Suppressor macrophage treated with lipopolysaccharide for 4 hours (primary cell): ENCODE data around the gene CCDC71.

Experiments
- DNase-seq: peaks from one replicate; pipeline ENCODE4 v3.0.0-alpha.2; 2020

Gene CCDC71

DNA sequence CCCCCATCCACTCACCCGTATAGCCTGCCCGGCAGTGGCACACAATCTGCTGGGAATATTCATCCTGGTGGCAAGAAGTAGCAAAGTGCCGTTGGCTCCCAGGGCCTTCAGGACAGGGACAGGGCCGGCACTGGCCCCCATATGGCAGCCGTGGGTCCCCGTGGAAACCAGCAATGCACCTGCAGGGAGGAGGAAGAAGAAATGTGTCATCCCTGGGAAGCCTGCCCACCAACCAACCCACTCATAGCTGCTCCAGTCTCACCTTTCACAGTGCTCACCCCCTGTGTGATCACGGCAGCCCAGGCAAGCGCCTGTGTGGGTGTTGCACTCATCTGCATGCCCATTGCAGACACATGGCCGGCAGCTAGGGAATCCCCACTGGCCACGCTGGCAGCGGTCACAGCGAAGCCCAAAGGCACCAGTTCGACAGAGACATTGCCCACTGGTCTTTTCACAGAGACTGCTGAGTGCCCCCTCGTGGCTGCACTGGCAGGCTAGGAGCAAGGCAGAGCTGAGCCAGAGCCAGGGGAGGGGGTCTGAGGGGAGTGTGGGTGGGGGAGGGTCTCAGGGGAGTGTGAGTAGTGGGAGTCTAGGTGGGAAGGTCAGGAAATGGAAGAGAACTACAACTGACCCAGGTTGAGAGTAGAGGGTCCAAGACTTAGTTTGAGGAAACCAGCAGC, 41.0 kb downstream of the CCDC71 start:
- DNase-seq: no peak

DNA sequence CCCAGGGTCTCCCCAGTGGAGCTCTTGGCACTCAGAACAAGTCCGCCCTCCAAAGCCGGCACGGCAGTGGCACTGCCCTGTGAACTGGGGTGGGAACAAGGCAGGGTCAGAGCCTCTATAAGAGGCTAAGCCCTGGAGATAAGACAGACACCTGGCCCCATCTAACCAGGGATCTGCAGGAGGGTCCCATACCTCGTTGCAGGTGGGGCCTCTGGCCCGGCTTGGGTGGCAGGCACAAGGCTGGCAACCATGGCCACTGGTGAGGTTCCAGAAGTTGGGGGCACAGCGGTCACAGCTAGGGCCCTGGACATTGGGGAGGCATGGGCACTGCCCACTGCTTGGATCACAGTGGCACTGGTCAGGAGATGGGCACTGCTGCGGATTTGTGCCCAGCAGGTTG, 41.9 kb downstream of the CCDC71 start:
- DNase-seq: no peak

DNA sequence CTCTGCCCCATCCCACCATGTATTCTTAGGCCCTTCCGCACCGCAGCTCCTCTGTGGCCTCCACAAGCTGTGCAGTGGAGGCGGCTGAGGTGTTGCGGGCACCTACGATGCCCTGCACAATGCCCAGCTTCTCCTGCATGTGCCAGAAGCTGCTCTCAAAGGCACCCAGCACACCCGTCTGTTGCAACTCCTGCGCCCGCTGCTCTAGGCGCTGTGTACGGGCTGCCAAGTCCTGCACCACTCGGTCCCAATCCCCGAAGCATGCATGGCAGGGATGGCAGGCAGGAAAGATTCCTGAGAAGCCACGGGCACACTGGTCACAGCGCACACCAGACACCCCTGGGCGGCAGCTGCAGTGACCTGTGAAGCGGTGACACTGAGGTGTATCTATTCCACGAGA, 42.4 kb downstream of the CCDC71 start:
- DNase-seq: no peak

DNA sequence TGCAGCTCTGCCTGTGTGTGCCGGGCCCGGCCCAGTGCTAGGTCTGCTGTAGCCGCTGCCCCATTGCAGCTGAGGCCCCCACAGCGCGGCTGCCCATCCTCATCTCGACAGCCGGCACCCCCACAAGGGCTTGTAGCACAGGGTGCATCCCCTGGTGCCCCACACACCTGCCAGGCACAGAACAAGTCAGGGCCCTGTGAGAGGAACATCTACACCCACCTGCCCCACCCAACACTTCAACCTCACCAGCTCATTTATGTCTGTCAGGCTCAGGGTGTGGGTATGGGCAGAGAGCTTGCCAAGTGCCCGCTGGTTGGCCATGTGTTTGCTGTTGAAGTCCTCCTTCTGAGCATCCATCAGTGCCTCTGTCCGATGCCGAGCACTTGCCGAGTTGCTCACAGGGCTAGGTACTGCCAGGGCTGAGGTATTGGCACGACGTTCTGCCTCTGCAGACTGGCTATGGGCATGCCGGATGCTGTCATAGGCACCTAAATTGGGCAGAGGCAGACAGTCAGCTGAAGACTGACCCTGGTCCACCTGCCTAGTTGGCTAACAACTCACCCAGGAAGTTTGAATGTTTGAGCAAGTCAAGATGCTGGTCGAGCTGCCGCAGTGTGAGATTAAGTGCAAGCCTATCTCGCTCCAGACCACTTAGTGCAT, 43.1 kb downstream of the CCDC71 start:
- no peak for DNase-seq

DNA sequence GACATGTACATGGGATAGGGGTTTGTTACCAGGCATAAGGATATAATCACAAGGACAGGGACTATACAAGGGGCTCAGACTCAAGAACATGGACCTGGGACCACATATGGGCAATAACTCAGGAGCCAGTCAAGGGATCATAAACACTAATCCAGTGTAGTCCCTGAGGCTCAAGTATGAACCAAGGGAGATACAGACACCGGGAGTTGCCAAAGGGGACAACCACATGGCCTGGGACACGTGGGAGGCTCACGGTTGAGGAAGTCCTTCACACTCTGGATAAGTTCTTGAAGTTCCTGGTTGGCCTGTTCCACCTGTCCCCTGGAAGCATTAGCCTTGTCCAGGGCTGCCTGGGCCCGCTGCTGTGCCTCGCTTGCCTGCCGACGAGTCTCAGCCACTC, 43.7 kb downstream of the CCDC71 start:
- DNase-seq: no peak

DNA sequence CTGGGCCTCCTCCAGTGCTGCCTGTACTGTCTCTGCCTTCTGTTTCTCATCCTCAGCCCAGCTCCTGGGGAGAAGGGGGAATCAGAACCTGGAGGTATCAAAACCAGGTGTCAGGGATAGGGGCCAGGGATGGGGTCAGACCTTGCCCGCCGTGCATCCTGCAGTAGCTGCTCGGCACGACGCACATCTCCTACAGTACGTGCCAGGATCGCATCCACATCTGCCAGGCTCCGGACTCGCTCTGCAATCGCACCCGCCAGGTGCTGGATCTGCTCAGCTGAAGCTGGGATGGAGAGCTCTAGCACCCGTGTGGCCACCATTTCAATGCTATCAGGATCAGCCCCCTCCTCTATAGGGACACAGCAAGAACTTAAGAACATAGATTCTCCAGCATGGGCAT, 44.1 kb downstream of the CCDC71 start:
- DNase-seq: no peak

DNA sequence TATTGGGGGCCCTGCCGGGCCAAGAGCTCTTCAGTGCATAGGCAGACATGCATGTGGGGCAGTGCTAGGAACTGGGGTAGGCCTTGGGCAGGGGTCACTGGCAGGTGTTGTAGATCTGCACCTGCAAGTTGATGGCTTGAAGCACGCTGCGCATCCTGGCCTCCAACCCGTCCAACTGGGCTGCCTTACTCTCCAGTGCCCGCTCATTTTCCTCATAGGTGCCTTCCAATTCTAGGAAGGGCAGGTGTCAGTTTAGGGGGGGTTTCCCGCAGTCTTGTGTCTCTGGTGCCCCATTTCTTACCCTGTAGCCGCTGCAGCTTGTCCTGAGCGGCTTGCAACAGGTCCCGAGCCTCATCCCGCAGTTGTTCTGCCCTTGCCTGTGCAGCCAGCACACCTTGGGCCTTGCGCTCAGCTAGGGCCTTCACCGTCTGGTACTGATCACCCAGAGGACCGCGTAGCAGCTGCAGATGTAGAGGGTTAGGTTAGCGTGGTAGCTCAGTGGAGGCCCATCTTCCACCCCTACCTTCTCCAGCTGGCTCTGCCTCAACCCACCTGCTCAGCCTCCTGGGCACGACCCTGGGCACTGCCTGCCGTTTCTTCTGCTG, 44.9 kb downstream of the CCDC71 start:
- no peak for DNase-seq

DNA sequence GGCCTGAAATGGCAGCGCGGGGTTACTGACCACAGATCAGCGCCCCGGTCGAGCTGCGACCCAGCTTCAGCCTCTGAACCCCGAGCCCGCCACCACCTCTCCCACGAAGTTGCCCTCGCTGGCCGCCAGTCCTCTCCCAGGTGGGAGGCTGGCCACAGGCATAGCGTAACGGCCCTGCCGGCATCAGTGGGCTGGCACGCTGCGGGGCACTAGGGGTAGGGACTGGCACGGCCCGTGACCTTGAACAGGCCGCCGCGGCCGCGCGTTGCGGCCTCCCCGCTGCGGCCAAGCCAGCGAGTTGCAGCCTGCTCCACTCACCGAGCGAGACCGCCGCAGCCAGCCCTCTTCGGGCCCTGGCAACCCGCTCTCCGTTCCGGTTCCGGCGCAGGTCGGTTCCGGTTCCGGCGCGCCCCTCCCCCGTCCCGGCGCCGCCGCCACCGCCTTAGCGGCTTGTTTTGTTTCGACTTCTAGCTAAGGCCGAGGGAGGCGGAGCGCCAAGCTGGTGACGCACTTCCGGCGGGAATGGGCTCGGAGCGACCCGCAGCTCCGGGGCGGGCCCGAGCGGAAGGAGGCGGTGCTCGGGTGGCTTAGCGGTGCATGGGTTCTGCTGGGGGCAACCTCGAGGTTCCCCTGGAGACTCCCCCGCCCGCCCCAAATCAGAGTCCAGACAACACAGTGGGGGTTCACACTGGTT, 45.5 kb downstream of the CCDC71 start, which contains the start of gene USP19:
Gene USP19 (minus strand): TSS at position 386 of the 694 bp plus-strand sequence. CDS start 1,678 bp downstream, outside the sequence.
- DNase-seq: peak; percentile 97

DNA sequence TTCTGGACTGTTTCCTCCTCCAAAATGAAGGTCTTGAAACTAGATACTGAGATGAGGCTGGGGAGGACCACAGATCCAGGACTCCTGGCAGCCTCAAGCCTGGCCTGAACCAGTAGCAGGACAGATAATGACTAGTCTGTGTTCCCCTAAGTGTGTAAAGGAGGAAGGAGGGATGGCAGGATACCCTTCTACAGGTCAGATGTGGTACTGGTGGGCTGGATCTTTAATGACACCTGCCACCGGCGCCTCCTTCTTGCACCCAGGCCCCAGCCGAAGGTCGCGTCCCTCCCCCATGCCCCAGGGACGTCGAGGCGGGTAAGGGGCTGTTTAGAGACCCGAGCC, 46.1 kb downstream of the CCDC71 start:
- peak; percentile 3 for DNase-seq

DNA sequence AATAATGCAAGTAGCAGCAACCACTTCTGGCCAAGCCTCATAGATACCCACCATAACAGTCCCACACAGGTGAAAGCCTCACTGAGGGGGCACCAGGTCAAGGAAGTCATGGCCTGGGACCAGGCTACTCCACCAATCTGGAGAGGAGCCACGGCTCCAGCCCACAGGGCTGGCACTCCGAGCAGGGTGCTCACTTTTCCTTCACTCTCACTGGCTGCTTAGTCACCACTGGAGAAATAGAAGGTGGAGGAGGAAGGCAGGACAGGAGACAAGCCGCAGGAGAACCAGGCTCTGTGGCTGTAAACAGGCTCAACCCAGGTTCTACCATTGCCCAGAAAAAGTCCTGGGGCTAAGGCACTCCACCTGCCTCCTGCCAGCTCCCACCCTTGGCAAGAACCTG, 46.7 kb downstream of the CCDC71 start:
- no peak for DNase-seq

DNA sequence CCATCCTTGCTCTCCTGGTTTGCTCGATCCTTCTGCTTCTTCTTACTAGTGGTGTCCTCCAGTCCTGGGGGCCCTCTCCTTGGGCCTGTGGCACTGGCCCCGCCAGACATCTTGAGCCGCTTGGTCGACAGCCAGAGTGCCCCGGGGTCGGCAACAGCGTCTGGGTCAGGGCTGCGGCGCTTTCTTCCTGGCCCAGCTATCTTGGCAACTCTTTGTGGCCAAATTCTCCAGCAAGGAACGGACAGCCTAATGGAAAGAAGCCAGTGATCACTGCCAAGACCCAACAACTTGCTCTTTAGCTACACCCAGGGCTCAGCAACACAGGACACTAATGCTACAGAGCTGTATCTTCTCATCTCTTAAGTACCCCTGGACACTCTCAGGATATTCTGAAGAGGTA, 47.1 kb downstream of the CCDC71 start:
- no peak for DNase-seq
